NCI-H2171 (cell line): Measurements from ENCODE around the gene CGAS.
A peak's percentile ranks its signal among the peaks of the same experiment; 100 is the strongest.
"Not testable (repeated sequence)": the region's sequence is repeated elsewhere in the genome, so short reads cannot be mapped to it uniquely, and the experiment has no call there.

Source experiments
- DNase-seq: peaks from one replicate; lab custom pipeline; 2025; lab: John Stamatoyannopoulos, UW

CGAS gene

DNA sequence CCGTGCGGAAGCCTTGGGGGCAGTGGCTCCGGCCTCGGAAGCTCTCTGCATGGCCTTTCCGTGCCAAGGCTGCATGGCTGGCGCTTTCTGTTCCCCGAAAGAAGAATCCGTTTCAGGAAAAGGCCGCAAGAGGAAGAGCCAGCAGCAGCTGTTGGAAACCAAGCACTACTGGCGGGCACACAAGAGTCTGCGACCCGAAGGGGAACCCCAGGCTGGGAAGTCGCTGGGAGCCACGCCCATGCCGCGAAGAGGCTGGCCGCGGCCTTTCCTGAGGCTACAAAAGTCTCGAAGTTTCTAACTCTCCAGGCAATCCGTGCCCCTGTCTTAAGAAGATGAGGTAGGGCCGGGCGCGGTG is at the start of gene CGAS:
TSS of gene CGAS (minus strand) at position 191 of the 355 bp plus-strand sequence. CDS start at position 75, 116 bp downstream.
- no peak for DNase-seq

GRCh38 chr6:73497915-73498314 is 45.8 kb upstream of the CGAS start:
- DNase-seq = no peak

DNA sequence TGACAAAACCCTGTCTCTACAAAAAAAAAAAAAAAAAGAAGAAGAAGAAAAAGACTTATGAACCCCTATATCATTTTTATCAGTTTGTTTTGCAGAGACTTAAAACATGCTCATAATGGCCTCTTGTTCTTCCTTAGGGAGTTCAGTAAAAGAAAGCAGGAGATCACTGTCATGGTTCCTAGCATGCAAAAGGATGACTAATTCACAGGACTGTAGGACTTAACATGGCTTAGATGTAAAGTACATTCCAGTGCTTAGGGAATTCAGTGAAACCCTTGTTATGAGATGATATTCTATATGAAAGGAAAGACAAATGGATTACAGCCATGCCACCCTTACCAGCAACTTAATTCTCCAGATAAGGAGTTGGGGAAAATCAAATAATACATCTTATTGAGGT is 39.3 kb upstream of the CGAS start:
- no peak for DNase-seq

GRCh38 chr6:73487473-73487872 is 35.4 kb upstream of the CGAS start:
- DNase-seq = no peak

DNA sequence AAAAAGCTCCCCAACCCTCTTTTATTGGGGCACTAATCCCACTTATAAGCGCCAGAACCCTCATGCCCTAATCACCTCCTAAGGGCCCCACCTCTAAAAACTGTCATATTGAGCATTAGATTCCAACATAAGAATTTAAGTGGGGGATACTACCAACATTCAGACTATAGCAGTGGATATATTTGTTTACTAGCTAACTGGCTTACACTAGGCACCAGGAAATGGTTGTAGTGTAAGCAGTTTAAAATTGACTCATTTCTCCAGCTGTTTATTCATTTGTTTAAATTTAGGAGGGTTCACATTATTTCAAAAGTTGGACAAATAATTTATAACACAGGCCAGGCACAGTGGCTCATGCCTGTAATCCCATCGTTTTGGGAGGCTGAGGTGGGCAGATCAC is 32.3 kb upstream of the CGAS start:
- no peak for DNase-seq

DNA sequence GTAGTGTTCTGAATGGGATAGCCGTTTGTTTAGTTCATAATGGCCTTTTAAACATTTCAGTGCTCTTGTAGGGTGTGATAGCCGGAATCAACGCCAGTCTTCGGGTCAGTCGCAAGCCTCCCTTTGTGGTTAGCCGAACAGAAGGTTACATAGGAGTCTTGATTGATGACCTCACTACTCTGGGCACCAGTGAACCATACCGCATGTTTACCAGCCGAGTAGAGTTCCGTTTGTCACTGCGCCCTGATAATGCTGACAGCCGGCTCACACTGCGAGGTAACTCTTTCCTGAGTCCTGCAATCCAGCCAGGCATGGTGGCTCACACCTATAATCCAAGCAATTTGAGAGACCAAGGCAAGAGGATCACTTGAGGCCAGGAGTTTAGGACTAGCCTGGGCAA is 29.9 kb upstream of the CGAS start:
- DNase-seq = no peak

DNA sequence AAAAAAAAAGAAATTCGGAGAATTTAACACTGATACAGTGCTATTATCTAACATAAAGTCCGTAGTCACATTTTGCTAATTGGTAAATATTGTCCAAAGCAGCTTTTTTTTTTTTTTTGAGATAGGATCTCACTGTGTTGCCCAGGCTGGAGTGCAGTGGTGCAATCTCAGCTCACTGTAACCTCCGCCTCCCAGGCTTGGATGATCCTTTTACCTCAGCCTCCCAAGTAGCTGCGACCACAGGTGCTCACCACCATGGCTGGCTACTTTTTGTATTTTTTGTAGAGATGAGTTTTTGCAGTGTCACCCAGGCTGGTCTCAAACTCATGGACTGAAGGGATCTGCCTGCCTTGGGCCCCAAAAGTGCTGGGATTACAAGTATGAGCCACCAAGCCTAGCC is 25.3 kb upstream of the CGAS start:
- no peak for DNase-seq

- no peak for DNase-seq
Measured at GRCh38 chr6:73476723-73477122, 24.6 kb upstream of the CGAS start.

- no peak for DNase-seq
Measured at GRCh38 chr6:73471686-73472290, 19.7 kb upstream of the CGAS start.

- peak; percentile 85 for DNase-seq
Measured at GRCh38 chr6:73461537-73462350, 9.6 kb upstream of the CGAS start, which contains the start of gene MTO1. TSS of gene MTO1 (plus strand) at chr6:73461737. CDS start at chr6:73461855, 118 bp downstream.

DNA sequence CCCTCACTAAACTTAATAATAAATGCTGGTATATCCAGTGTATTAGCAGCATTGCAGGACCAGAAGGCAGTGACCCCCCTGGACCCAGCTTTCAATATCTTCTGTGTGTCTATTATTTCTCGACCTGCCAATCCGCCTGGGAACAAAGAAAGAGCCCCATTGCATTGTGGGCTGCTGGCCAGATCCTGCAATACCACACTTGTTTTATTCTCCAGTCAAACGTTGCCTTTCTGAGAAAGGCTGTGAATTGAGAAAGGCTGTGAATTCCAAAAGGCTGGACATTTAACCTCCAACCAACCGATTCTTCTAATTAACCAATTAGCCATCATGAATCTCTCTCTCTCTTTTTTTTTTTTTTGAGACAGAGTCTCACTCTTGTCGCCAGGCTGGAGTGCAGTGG is 8.0 kb upstream of the CGAS start:
- DNase-seq = no peak

GRCh38 chr6:73459474-73459873 is 7.4 kb upstream of the CGAS start:
- not testable (repeated sequence) for DNase-seq

DNA sequence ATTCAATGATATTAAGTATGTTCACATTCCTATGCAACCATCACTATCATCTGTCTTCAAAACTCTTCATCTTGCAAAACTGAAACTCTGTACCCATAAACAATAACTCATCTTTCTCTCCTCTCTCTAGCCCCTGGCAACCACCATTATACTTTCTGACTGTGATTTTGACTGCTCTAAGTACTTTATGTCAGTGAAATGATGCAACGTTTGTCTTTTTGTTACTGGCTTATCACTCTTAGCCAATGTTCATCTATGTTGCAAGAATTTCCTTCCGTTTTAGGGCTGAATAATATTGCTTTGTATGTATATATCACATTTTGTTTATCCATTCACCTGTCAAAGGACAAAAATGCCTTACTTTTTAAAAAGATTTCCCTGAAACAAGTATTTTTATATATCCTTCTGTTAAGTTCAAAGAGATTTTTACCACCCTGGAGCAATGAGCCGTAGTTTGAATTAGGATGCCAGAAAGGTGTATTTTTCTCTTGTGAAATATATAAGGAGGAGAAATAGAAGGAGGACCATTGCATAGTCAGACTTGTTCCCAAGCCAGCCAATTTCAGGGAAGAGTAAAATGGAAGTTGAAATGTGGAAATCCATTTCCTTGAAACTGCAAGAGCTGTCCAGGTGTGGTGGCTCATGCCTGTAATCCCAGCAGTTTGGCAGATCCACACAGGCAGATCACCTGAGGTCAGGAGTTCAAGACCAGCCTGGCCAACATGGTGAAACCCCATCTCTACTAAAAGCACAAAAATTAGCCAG is 4.0 kb upstream of the CGAS start:
- DNase-seq = no peak

GRCh38 chr6:73451223-73452106 is 632 bp downstream of the CGAS start:
- DNase-seq = peak; percentile 7

GRCh38 chr6:73443555-73443954 is 8.5 kb downstream of the CGAS start:
- no peak for DNase-seq

DNA sequence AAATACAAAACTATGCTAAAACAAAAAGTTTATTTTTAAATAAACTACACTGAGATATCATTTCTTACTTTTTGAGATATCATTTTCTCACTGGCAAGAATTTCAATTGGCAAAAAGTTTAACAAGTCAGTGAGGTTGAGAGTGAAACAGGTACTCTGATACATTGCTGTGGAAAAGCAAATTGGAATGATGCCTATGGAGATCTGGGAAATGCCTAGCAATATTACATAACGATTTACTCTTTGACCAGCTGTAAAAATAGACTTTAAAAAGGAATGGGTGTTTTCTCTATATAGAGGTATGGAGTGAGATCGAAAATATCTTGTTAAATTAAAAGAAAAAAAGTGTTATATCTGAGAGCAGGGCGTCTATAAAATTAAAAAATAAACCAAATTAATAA is 16.9 kb downstream of the CGAS start:
- no peak for DNase-seq

- no peak for DNase-seq
Measured at GRCh38 chr6:73421534-73421933, 30.6 kb downstream of the CGAS start.

- no peak for DNase-seq
Measured at GRCh38 chr6:73418081-73418741, 33.9 kb downstream of the CGAS start.

GRCh38 chr6:73413102-73413501 is 39.0 kb downstream of the CGAS start:
- DNase-seq = no peak

DNA sequence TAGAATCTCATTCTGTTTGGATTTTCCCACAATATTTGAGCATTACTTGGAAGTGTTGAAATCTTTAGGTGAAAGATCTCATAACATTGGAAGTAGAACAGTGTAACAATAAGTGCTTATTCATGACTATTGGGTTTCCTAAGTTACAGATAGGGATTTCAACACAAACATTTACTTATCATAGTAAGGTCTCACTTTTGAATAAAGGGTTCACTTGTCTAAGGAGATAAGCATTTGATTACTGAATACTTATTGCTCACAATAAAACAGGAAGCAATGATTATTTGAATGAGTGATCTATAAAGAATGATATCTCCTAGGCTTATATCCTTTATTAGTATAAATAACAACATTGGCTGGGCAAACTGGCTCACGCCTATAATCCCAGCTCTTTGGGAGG is 42.7 kb downstream of the CGAS start:
- no peak for DNase-seq

DNA sequence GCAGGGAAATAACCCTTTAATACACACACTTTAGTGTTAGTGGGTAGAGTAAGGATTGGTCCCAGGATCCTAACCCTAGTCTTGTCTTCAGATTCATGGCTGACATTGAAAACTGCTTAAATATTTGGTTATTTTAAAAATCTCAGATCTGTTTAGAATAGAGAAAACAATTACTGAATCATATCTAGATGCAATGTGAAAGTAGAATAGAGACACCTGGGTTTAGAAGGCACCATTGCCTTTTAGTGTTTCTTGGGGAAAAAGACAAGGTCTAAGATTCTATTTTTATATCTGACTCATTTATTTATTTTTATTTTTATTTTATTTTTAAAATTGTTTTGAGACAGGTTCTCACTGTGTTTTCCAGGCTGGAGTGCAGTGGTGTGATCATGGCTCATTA is 51.4 kb downstream of the CGAS start:
- no peak for DNase-seq
